ENCODE measurements around the gene XRCC6. TPM values are rescaled to one million over a fixed set of nuclear protein-coding genes. Genes with fewer than 3 reads are reported as not detected.

Gene XRCC6
- total and polyA plus RNA-seq, 9 of the 15 experiments (the other 6 are each of a cell fraction or from before 2014, with no cell fraction given): 151 to 440 (median 318) TPM

GRCh38 chr22:41603873-41604332 is 17.2 kb upstream of the XRCC6 start (continued):
- no peak for TF ChIP-seq THAP12 (CRISPR knock-in tag; IDR thresholded peaks at IDR 0.05)
- peak in 1 of 2 experiments; percentile 86; a peak in 2 of 4 replicates for TF ChIP-seq HDAC1 (IDR thresholded peaks at IDR 0.05)
- TF ChIP-seq ZEB2 (IDR thresholded peaks at IDR 0.05): no peak
- TF ChIP-seq ZFPM2 (CRISPR knock-in tag; IDR thresholded peaks at IDR 0.05): no peak
- TF ChIP-seq ZNF263 (CRISPR knock-in tag; IDR thresholded peaks at IDR 0.05; ENCODE audit: borderline replicate concordance): no peak
- peak; percentile 44; the same call in 1 of the 2 replicates for TF ChIP-seq GATAD2B (IDR thresholded peaks at IDR 0.05; ENCODE audit: borderline replicate concordance)
- TF ChIP-seq SNAPC5 (CRISPR knock-in tag; IDR thresholded peaks at IDR 0.05): no peak
- no peak for TF ChIP-seq SMAD1 (IDR thresholded peaks at IDR 0.05; ENCODE audit: low read depth, low read length, partially characterized antibody)
- no peak for TF ChIP-seq ZNF124 (CRISPR knock-in tag; IDR thresholded peaks at IDR 0.05)
- peak; percentile 69 for TF ChIP-seq NFE2 (IDR thresholded peaks at IDR 0.05; ENCODE audit: low read depth)
- 0 out of 4 replicates have a peak, but pooled peaks have one; percentile 26 to 31 for TF ChIP-seq MNT (conservative IDR thresholded peaks at IDR 0.05)
- no peak for TF ChIP-seq E4F1 (CRISPR knock-in tag; IDR thresholded peaks at IDR 0.05; ENCODE audit: borderline replicate concordance)
- TF ChIP-seq ZNF324 (CRISPR knock-in tag; IDR thresholded peaks at IDR 0.05): no peak
- TF ChIP-seq ZBTB12 (CRISPR knock-in tag; IDR thresholded peaks at IDR 0.05): no peak
- TF ChIP-seq ZBTB1 (CRISPR knock-in tag; IDR thresholded peaks at IDR 0.05; ENCODE audit: borderline replicate concordance, low read depth): peak; percentile 92
- TF ChIP-seq ZNF253 (CRISPR knock-in tag; conservative IDR thresholded peaks at IDR 0.05): no peak
- no peak for TF ChIP-seq USF1 (CRISPR knock-in tag; IDR thresholded peaks at IDR 0.05)
- no peak for TF ChIP-seq KLF10 (CRISPR knock-in tag; IDR thresholded peaks at IDR 0.05)
- TF ChIP-seq ZNF277 (CRISPR knock-in tag; IDR thresholded peaks at IDR 0.05; ENCODE audit: borderline replicate concordance): no peak

All from K562 (cell line).